Left ventricle myocardium inferior (tissue), 1 donor: Measurements from ENCODE around the gene GABRG3. TPM values are rescaled to one million over a fixed set of nuclear protein-coding genes. Genes with fewer than 3 reads are reported as not detected.

Experiments
- DNase-seq: peaks from one replicate; pipeline ENCODE4 v3.0.0-alpha.2; 2020
- H3K27ac ChIP-seq: fragments of 200-600 bp; replicated peaks from 2 replicates; pipeline ENCODE4 v1.8.0; 2021
- H3K27me3 ChIP-seq: fragments of 200-600 bp; 2 replicates; pipeline ENCODE4 v1.8.0; 2021; ENCODE audit warnings: low read depth
- H3K36me3 ChIP-seq: fragments of 200-600 bp; 2 replicates; pipeline ENCODE4 v1.8.0; 2021
- H3K4me1 ChIP-seq: fragments of 200-600 bp; 2 replicates; pipeline ENCODE4 v1.8.0; 2021
- H3K4me3 ChIP-seq: fragments of 200-600 bp; 2 replicates; pipeline ENCODE4 v1.8.0; 2021; ENCODE audit warnings: mild to moderate bottlenecking, moderate library complexity
- H3K9me3 ChIP-seq: fragments of 200-600 bp; replicated peaks from 2 replicates; pipeline ENCODE4 v1.8.0; 2021
- CTCF ChIP-seq: fragments of 200-600 bp; IDR thresholded peaks from 2 replicates; pipeline ENCODE4 v1.8.0; 2021; ENCODE audit warnings: antibody characterized with exemption, mild to moderate bottlenecking, borderline replicate concordance
- intact Hi-C: fragments of 100-400 bp; cut with micrococcal nuclease; formaldehyde crosslinking; loops from one replicate; pipeline ENCODE4 v1.11.0; 2022
- total RNA-seq: library from RNA; stranded (reverse); fragmentation: NEBNext Ultra II Directional; extraction: Animal tissue kit (Norgen Biotek cat#: 25700); gene quantifications from one replicate; pipeline ENCODE4 v1.2.1, GENCODE V29; 2021
- donor health status: DM: no; HTN: yes; CAD: no; lungs with severe emphysema.

GABRG3 gene
- total RNA-seq, 1 donor from 2014 or later = not detected

GRCh38 chr15:26968806-26969205, 2.2 kb upstream of the GABRG3 start:
- no peak overlapping the region for H3K27ac ChIP-seq
- peaks cover 73% of the 10 kb centered on the region for H3K27me3 ChIP-seq
- intact Hi-C loops = no loop called here
- TF ChIP-seq CTCF = no peak
- no peak for DNase-seq
- H3K4me3 ChIP-seq = no peak overlapping the region
- H3K4me1 ChIP-seq = no peaks in the 10 kb centered on the region
- no peaks in the 10 kb centered on the region for H3K36me3 ChIP-seq
- H3K9me3 ChIP-seq = no peaks in the 10 kb centered on the region

GRCh38 chr15:26971271-26972018, 464 bp downstream of the GABRG3 start:
- Histone ChIP-seq H3K27ac (no peak overlapping the region), H3K36me3 (no peaks in the 10 kb centered on the region), H3K9me3 (no peaks in the 10 kb centered on the region), H3K4me3 (peak overlapping the region; percentile 40), H3K27me3 (peaks cover 80% of the 10 kb centered on the region), H3K4me1 (no peaks in the 10 kb centered on the region)
- no peak for TF ChIP-seq CTCF
- DNase-seq = no peak
- intact Hi-C loops = no loop called here

GRCh38 chr15:26972636-26973035, 1.7 kb downstream of the GABRG3 start:
- H3K9me3 ChIP-seq = no peaks in the 10 kb centered on the region
- H3K27ac ChIP-seq = no peak overlapping the region
- peaks cover 68% of the 10 kb centered on the region for H3K27me3 ChIP-seq
- H3K36me3 ChIP-seq = no peaks in the 10 kb centered on the region
- intact Hi-C loops = no loop called here
- TF ChIP-seq CTCF = no peak
- DNase-seq = no peak
- no peaks in the 10 kb centered on the region for H3K4me1 ChIP-seq
- no peak overlapping the region for H3K4me3 ChIP-seq

- H3K9me3 ChIP-seq = no peaks in the 10 kb centered on the region
- H3K27ac ChIP-seq = no peak overlapping the region
- H3K4me1 ChIP-seq = no peaks in the 10 kb centered on the region
- no peak overlapping the region for H3K4me3 ChIP-seq
- intact Hi-C loops = no loop called here
- TF ChIP-seq CTCF = peak; percentile 33
- no peak for DNase-seq
- H3K36me3 ChIP-seq = no peaks in the 10 kb centered on the region
- H3K27me3 ChIP-seq = peaks cover 53% of the 10 kb centered on the region
Measured at GRCh38 chr15:26974120-26974780, 3.3 kb downstream of the GABRG3 start.

GRCh38 chr15:26981492-26981891, 10.5 kb downstream of the GABRG3 start:
- Histone ChIP-seq H3K9me3 (no peaks in the 10 kb centered on the region), H3K27me3 (peaks cover 29% of the 10 kb centered on the region), H3K36me3 (no peaks in the 10 kb centered on the region), H3K4me1 (no peaks in the 10 kb centered on the region), H3K4me3 (no peak overlapping the region), H3K27ac (no peak overlapping the region)
- DNase-seq = no peak
- TF ChIP-seq CTCF = no peak
- intact Hi-C loops = no loop called here
